Neural progenitor cell (in vitro differentiated cells): ENCODE measurements around the gene PIGB.

Experiments
- EZH2 ChIP-seq: fragments of 200-600 bp; sonication (generic); IDR thresholded peaks from 2 replicates; pipeline ENCODE4 v1.6.1; 2017; ENCODE audit warnings: antibody characterized with exemption, mild to moderate bottlenecking, moderate library complexity
- TF ChIP-seq, protein P1 (sequence below): fragments of 200-600 bp; sonication (generic); IDR thresholded peaks from 2 replicates; pipeline ENCODE4 v1.5.1; 2017; ENCODE audit warnings: antibody characterized with exemption, mild to moderate bottlenecking

- TF ChIP-seq, protein P1, sequence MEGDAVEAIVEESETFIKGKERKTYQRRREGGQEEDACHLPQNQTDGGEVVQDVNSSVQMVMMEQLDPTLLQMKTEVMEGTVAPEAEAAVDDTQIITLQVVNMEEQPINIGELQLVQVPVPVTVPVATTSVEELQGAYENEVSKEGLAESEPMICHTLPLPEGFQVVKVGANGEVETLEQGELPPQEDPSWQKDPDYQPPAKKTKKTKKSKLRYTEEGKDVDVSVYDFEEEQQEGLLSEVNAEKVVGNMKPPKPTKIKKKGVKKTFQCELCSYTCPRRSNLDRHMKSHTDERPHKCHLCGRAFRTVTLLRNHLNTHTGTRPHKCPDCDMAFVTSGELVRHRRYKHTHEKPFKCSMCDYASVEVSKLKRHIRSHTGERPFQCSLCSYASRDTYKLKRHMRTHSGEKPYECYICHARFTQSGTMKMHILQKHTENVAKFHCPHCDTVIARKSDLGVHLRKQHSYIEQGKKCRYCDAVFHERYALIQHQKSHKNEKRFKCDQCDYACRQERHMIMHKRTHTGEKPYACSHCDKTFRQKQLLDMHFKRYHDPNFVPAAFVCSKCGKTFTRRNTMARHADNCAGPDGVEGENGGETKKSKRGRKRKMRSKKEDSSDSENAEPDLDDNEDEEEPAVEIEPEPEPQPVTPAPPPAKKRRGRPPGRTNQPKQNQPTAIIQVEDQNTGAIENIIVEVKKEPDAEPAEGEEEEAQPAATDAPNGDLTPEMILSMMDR: no peak
- no peak for TF ChIP-seq EZH2
Observed at GRCh38 chr15:55358471-55358870, 39.4 kb downstream of the PIGB start.
